Measurements from ENCODE around the gene NEK10.
"Not testable (repeated sequence)": the region's sequence is repeated elsewhere in the genome, so short reads cannot be mapped to it uniquely, and the experiment has no call there.

NEK10 gene

GRCh38 chr3:27368831-27369607, at the start of gene NEK10:
Gene NEK10, minus strand, starts transcription at chr3:27369383. Its CDS starts 16,501 bp downstream, at chr3:27352882.
- peak; percentile 74 for DNase-seq

DNA sequence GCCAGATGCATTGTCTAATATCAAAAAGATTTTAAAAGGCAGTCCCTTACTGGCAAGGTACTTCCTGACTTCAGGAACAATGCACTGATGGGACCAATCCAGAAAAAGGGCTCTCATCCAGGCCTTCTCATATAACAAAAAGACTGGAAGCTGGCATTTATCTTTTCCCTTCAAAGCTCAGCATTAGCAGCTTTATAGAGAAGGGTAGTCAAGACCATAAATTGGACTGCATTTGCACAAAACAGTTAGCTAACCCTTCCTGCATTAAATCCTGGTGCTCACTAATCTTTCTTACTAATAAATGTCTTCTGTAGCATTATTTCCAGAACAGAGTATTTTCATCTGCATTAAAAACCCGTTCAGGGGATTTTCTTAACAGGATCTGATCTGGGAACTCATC, 46.0 kb upstream of the NEK10 start:
- DNase-seq = no peak

DNA sequence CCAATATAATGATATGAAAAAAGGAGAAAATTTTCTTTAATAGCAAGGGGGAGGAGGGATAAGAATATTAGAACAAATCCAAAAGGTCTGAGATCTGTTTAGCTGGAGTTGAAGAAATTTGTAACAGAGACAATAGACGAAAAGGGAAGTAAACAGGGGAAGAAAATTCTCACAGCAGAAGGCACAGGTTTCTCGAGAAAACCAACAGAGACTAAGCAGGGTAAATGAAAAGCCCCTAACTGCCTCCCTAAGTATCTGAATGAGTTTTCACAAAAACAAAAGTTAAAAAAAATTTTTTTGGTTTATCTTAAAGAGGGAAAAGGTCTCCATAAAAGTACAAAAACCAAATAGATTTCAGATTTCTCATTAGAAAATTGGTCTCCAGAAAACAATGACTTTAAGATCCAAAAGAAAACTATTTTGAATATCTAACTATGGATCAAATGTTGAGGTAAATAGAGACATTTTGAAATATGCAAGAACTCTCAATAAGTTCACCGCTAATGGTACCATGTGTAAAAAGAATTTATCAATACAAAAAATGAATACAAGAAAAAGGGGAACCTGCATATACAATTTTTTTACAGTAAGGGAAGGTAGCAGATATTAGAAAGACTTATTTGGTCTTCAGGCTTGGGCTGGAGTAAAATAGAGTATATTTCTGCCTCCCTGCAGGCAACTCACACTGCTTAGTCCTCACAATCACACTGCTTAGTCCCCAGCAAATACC, 23.9 kb upstream of the NEK10 start:
- DNase-seq = no peak

DNA sequence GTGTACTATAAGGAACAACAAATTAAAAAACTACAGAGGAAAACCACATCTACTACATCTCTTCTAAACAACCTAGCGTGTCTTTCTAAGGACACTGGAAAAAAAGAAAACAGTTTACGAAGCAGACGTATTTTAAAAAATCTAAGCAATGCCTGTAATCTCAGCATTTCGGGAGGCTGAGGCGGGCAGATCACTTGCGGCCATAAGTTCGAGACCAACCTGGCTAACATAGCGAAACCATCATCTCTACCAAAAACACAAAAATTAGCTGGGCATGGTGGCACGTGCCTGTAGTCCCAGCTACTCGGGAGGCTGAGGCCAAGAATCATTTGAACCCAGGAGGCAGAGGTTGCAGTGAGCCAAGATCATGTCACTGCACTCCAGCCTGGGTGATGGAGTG, 23.2 kb upstream of the NEK10 start:
- DNase-seq = not testable (repeated sequence)

DNA sequence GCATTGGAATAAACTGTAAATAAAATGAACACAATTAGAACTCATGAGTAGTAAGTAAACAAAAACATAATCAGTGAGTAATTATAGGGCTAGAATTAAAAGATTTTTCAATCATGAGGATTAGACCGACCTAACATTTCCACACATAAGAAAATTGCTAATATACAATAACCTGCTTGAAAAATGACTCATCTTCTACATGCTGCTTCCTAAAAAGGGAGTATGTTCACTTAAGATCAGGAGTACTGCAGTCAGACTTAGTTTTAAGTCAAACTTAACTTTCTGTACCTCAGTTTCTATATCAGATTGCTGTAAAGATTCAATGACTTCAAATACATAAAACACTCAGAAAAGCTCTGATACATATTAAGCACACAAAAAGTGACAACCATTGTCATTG, 22.6 kb upstream of the NEK10 start:
- DNase-seq = no peak

DNA sequence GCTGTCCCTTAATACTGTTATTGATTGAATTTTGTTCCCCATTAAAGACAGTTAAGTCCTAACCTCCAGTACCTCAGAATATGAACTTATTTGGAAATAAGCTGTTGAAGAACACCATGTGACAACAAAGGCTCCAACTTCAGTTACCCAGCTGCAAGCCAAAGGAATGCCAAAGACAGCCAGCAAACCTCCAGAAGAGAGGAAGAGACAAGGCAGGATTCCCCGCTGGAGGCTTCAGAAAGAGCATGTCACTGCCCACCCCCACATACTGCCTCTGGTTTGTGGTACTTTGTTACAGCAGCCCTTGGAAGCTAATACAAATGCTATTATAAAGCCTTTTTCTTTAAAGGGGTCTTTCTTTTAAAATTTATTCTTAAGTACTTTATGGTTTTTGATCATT, 18.4 kb upstream of the NEK10 start:
- DNase-seq = no peak

DNA sequence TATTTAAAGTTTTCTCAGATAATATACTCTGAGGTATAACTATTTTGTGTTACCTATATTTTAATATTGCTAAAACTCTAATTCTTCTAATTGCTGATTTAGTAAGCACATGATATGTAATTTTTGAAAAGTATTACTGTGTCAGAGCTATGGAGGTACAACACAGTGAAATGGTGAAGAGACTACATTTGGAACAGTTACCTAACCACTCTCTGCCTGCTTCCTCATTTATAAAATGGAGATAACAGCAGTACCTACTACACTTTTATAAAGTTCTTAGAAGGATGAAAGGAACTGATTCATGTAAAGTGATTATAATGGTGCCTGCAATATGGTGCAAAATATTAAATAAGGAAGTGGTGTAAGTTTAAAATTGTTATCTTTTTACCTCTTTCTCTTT, 16.3 kb upstream of the NEK10 start:
- no peak for DNase-seq

DNA sequence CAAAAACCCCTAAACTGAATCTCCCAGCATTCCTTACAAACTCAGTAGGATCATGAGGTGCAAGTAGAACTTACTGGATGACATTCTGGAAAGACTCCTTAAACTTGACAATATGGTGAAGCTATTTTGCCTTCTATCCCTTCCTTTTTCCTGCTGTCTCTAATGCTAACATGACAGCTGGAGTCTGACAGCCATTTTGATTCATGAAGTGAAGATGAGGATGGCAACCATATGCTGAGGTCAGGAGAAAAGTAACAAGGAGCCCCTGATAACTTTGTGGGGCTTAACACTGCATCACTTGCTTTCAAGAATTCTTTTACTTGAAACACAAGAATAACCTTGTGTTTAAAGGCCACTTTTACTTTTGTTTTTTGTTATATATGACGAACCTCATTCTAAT, 15.0 kb upstream of the NEK10 start:
- DNase-seq = no peak

DNA sequence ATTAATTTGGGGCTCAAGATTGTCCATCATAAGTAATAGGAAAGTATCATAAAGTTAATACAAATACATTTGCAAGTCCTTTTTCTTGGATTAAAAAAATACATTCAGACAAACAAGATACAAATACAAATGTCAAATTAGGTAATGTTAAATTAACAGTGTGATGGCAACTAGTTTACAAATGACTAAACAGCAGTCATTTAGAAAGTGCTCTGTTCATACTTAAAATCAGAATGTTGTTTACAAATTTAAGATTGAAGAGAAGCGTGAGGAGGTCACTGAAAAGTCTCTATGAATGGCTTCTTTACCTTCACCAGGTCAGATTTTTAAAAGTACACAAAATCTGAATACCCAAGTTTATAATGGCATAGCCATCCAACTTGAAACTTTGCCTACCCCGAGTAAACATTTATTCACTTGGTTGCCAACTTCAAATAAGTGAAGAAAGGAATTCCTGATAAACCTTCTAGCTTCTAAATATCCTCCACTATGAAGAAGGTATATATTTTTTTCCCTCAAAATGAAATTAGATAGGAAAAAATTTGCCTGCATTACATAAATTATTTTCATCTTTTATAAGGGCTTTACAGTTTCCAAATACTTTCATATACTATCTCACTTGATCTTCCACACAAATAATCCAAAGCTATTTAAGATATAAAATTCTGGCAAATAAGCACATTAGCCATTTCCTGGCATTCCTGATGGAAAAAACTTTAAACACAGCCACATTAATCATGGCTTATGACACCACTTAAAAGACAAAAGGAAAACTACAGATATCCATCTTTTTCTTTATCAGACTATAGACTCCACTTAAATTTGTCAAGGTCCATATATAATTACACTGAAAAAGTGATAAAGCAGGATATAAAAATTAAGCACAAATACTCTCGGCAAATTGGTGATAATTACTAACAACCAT, 11.5 kb upstream of the NEK10 start:
- DNase-seq = no peak

DNA sequence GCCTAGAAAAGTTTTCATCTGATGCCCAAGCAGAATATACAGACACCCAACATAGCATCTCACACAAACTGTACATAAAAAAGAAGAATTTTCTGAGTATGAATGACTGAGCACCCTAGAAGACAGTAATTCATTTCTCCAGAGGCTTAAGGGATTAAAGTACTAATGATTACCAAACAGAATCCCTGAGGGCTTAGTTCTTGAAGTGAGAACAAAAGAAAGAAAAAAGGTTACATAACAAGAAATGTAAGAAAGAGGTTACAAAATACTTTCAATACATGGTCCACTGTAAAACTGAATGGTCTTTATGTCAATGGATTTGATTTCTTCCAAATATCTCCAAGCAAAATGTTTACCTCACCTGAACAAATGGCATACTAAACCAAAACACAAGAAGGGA, 9.1 kb upstream of the NEK10 start:
- no peak for DNase-seq

- no peak for DNase-seq
Measured at GRCh38 chr3:27376109-27376772, 7.1 kb upstream of the NEK10 start.

- no peak for DNase-seq
Measured at GRCh38 chr3:27366062-27366591, 3.1 kb downstream of the NEK10 start.

GRCh38 chr3:27360113-27361078, 8.8 kb downstream of the NEK10 start:
- no peak for DNase-seq

- peak; percentile 47 for DNase-seq
Measured at GRCh38 chr3:27358372-27358771, 10.8 kb downstream of the NEK10 start.

GRCh38 chr3:27357665-27358258, 11.4 kb downstream of the NEK10 start:
- DNase-seq = peak; percentile 10

DNA sequence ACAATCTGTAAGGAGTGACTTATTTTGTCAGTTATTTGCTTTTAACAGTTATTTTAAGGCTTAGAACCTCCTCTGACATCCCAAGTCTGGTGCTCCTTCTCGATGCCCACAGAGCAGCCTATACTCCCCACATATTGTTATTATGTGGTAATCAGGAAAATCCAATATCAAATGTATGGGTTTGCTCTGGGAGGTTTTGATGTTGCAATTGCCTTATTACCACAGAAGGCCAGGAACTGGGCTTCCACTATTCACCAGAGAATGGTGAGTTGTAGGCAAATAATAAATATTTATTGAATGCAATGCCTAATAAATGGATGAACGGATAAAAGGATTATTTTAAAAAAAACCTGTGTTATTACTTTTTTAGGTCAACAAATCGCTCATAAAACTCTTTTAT, 12.2 kb downstream of the NEK10 start:
- DNase-seq = no peak

GRCh38 chr3:27354588-27355203, 14.5 kb downstream of the NEK10 start:
- no peak for DNase-seq

DNA sequence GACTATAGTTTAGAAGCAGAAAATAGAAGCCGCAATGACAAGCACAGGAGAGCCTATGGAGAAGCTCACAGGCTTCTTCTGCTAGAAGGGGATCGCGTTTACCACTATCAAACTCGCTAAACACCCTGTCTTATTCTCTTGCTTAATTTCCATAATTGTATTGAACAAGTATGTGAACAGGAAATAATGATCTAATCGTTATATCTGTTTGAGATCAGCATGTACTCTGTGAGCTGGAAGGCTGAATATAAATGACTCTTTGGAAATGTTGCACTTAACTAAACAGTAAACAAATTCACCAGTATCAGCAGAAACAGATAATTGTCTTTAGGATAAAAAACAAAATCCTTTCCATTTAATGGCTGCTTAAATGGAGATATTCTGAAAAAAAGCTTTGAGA, 15.0 kb downstream of the NEK10 start:
- DNase-seq = no peak

GRCh38 chr3:27353221-27353620, 16.0 kb downstream of the NEK10 start:
- DNase-seq = no peak

DNA sequence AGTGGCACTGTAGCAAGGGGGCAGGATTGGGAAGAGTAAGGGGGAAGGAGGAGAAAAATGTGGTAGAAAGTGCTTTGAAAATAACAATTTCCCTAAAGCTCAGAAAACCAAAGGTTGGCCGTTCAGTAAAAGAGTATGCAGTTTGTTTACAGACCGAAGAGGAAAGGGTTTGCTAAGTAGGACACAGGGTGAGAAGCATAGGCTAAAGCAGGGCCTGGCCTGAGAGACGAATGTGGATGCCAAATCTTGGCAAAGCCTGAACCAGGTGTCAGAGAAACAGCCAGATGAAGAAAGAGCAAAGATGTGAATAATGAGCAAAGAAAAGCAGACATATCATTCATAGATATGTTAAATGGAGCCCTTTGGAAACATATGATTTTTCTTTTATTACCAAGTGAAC, 17.1 kb downstream of the NEK10 start:
- DNase-seq = no peak
